Measurements from ENCODE around the gene RNFT2. TPM values are rescaled to one million over a fixed set of nuclear protein-coding genes. Genes with fewer than 3 reads are reported as not detected.

Gene RNFT2
- polyA plus RNA-seq, 2 of the 4 experiments (the other 2 are of a cell fraction), result 2.6 to 7.2 TPM

GRCh38 chr12:116859079-116859478 lies 121.0 kb downstream of the RNFT2 start:
- H3K4me3 ChIP-seq, result no peak overlapping the region
- no peaks in the 10 kb centered on the region for H3K9me3 ChIP-seq
- FAIRE-seq (no peak), DNase-seq (ENCODE audit: low read depth in 1 of 2, low spot score in 1 of 2) (no peak), ATAC-seq (no peak)
- 17% methylated on average over 5 of the region's 5 CpGs for WGBS (ENCODE audit: missing lambda C conversion rate)
- TF ChIP-seq RAD21 (conservative IDR thresholded peaks at IDR 0.05 in 1 of 2, IDR thresholded peaks at IDR 0.05 in 1 of 2) (no peak), EHMT2 (IDR thresholded peaks at IDR 0.05; ENCODE audit: low read depth) (no peak), HOXA7 (CRISPR knock-in tag; IDR thresholded peaks at IDR 0.05) (no peak), HEYL (CRISPR knock-in tag; IDR thresholded peaks at IDR 0.05) (no peak), MAX (IDR thresholded peaks at IDR 0.05) (no peak), ATOH8 (CRISPR knock-in tag; IDR thresholded peaks at IDR 0.05; ENCODE audit: low read depth) (no peak), EHF (CRISPR knock-in tag; IDR thresholded peaks at IDR 0.05) (no peak), CEBPB (IDR thresholded peaks at IDR 0.05) (no peak), POLR2AphosphoS2 (conservative IDR thresholded peaks at IDR 0.05; ENCODE audit: low read length) (no peak), HOXB5 (CRISPR knock-in tag; IDR thresholded peaks at IDR 0.05) (no peak), NFE2L2 (conservative IDR thresholded peaks at IDR 0.05; ENCODE audit: low read length) (no peak), ZC3H11A (IDR thresholded peaks at IDR 0.05) (no peak), RNF2 (IDR thresholded peaks at IDR 0.05; ENCODE audit: borderline replicate concordance, low read depth) (no peak), CTCF (IDR thresholded peaks at IDR 0.05) (no peak)
- ChIA-PET POLR2A (no interaction called here), CTCF (interaction anchor here (1.7 kb wide), 1 partner anchor 9 kb away, joined by 5 read pairs; no protein-coding TSS in a partner anchor)
- H3K4me1 ChIP-seq, result peaks cover 41% of the 10 kb centered on the region
- H3K4me2 ChIP-seq, result peak overlapping the region; percentile 62
- H3K27ac ChIP-seq, result no peak overlapping the region; a peak in 1 of 6 replicates

- FAIRE-seq, result no peak
- TF ChIP-seq EHMT2 (IDR thresholded peaks at IDR 0.05; ENCODE audit: low read depth) (no peak), PHF8 (IDR thresholded peaks at IDR 0.05; ENCODE audit: borderline replicate concordance, low read depth) (no peak), PBX3 (IDR thresholded peaks at IDR 0.05) (no peak), POLR2A (IDR thresholded peaks at IDR 0.05; ENCODE audit: low read length) (no peak), CBX2 (IDR thresholded peaks at IDR 0.05; ENCODE audit: borderline replicate concordance, low read depth) (no peak), ATOH8 (CRISPR knock-in tag; IDR thresholded peaks at IDR 0.05; ENCODE audit: low read depth) (no peak), CHD4 (IDR thresholded peaks at IDR 0.05; ENCODE audit: borderline replicate concordance) (no peak), BHLHE40 (IDR thresholded peaks at IDR 0.05; ENCODE audit: low read depth, low read length) (no peak), NFE2L2 (conservative IDR thresholded peaks at IDR 0.05; ENCODE audit: low read length) (no peak), RFX5 (IDR thresholded peaks at IDR 0.05) (no peak), FOXS1 (CRISPR knock-in tag; IDR thresholded peaks at IDR 0.05) (no peak), TFCP2L1 (CRISPR knock-in tag; IDR thresholded peaks at IDR 0.05) (no peak), CTCF (IDR thresholded peaks at IDR 0.05) (no peak), EP300 (IDR thresholded peaks at IDR 0.05) (no peak), FOSL2 (IDR thresholded peaks at IDR 0.05) (no peak), FOSL2 (CRISPR knock-in tag; IDR thresholded peaks at IDR 0.05) (no peak), USF2 (IDR thresholded peaks at IDR 0.05) (no peak), BCL3 (IDR thresholded peaks at IDR 0.05) (no peak)
- Histone ChIP-seq H3K4me2 (peak overlapping the region; percentile 62), H3K4me1 (peaks cover 53% of the 10 kb centered on the region), H3K9me3 (no peaks in the 10 kb centered on the region), H3K4me3 (no peak overlapping the region), H3K27ac (no peak overlapping the region)
- no peak for ATAC-seq
- ChIA-PET CTCF (no interaction called here), POLR2A (no interaction called here)
- DNase-seq (ENCODE audit: low read depth in 1 of 2, low spot score in 1 of 2), result no peak
- WGBS (ENCODE audit: missing lambda C conversion rate), result 25% methylated on average over 3 of the region's 3 CpGs
Measured at GRCh38 chr12:116860263-116860662, 122.1 kb downstream of the RNFT2 start.
